ENCODE measurements around the gene MYH2. TPM values are rescaled to one million over a fixed set of nuclear protein-coding genes. Genes with fewer than 3 reads are reported as not detected.

Gene MYH2
- total and polyA plus RNA-seq, 11 donors, result 0.07 to 0.40 TPM; not detected in 9

- DNase-seq (no peak), ATAC-seq (no peak)
- Histone ChIP-seq H3K9me3 (no peaks in the 10 kb centered on the region), H3K4me3 (no peak overlapping the region), H3K4me1 (no peaks in the 10 kb centered on the region), H3K27me3 (no peaks in the 10 kb centered on the region), H3K36me3 (no peaks in the 10 kb centered on the region), H3K27ac (no peak overlapping the region)
- 79 to 85% (median 82%) methylated on average over 4 of the region's 4 CpGs for WGBS, 4 donors
- intact Hi-C loops (cut with DNase I), result no loop called here
- TF ChIP-seq CTCF (IDR thresholded peaks at IDR 0.05) (no peak), POLR2A (IDR thresholded peaks at IDR 0.05) (no peak)
Measured at GRCh38 chr17:10474536-10474935, 74.9 kb downstream of the MYH2 start.

GRCh38 chr17:10471858-10472257 is 77.6 kb downstream of the MYH2 start:
- intact Hi-C loops (cut with DNase I), result no loop called here
- no peaks in the 10 kb centered on the region for H3K27me3 ChIP-seq
- TF ChIP-seq POLR2A (IDR thresholded peaks at IDR 0.05) (no peak), CTCF (IDR thresholded peaks at IDR 0.05) (no peak)
- DNase-seq (no peak), ATAC-seq (no peak)
- no peak overlapping the region for H3K27ac ChIP-seq
- H3K4me3 ChIP-seq, result no peak overlapping the region
- H3K9me3 ChIP-seq, result no peaks in the 10 kb centered on the region
- 92 to 100% (median 98%) methylated on average over 1 of the region's 1 CpG for WGBS, 4 donors
- no peaks in the 10 kb centered on the region for H3K36me3 ChIP-seq
- no peaks in the 10 kb centered on the region for H3K4me1 ChIP-seq

Other genes starting within 250 kb of the MYH2 start
- gene MYH13, start 176.7 kb downstream of the MYH2 start, total RNA-seq, result not detected
- under 1 TPM in 1 of 2 donors, not detected in 1; 0.01 TPM for gene MYH13, start 176.7 kb downstream of the MYH2 start, polyA plus RNA-seq
- gene MYH8, start 127.7 kb downstream of the MYH2 start, total RNA-seq, result under 1 TPM in 1 of 9 donors, not detected in 8; 0.12 TPM
- not detected for gene MYH8, start 127.7 kb downstream of the MYH2 start, polyA plus RNA-seq
- not detected for gene MYH4, start 80.1 kb downstream of the MYH2 start, total RNA-seq
- not detected for gene MYH4, start 80.1 kb downstream of the MYH2 start, polyA plus RNA-seq
- gene MYH1, start 31.1 kb downstream of the MYH2 start, total RNA-seq, result under 1 TPM in 2 of 9 donors, not detected in 7; 0.04 to 0.09 TPM
- not detected for gene MYH1, start 31.1 kb downstream of the MYH2 start, polyA plus RNA-seq
- 1 to 10 TPM in 1 of 9 donors, under 1 TPM in 8; 0.13 to 1.8 (median 0.62) TPM for gene MYH3, start 107.7 kb upstream of the MYH2 start, total RNA-seq
- gene MYH3, start 107.7 kb upstream of the MYH2 start, polyA plus RNA-seq, result 1 to 10 TPM in 1 of 2 donors, under 1 TPM in 1; 0.57 to 1.2 TPM
- gene SCO1, start 147.9 kb upstream of the MYH2 start, total RNA-seq, result 10 to 100 TPM; 27.7 to 42.9 (median 31.4) TPM
- 10 to 100 TPM in 1 of 2 donors, 1 to 10 TPM in 1; 9.2 to 53.4 TPM for gene SCO1, start 147.9 kb upstream of the MYH2 start, polyA plus RNA-seq
- gene ADPRM, start 147.9 kb upstream of the MYH2 start, total RNA-seq, result 1 to 10 TPM; 2.1 to 7.2 (median 4.6) TPM
- gene ADPRM, start 147.9 kb upstream of the MYH2 start, polyA plus RNA-seq, result 1 to 10 TPM; 3.2 to 3.5 TPM
- gene TMEM220, start 180.4 kb upstream of the MYH2 start, total RNA-seq, result 10 to 100 TPM in 1 of 9 donors, 1 to 10 TPM in 8; 3.8 to 13.9 (median 6.3) TPM
- 1 to 10 TPM; 3.2 to 8.3 TPM for gene TMEM220, start 180.4 kb upstream of the MYH2 start, polyA plus RNA-seq